ENCODE data around the gene C22orf15. TPM values are rescaled to one million over a fixed set of nuclear protein-coding genes. Genes with fewer than 3 reads are reported as not detected.

Gene C22orf15
- total RNA-seq, 4 donors from 2014 or later, result not detected

- TF ChIP-seq CTCF (IDR thresholded peaks at IDR 0.05), result no peak
- DNase-seq (ENCODE audit: low spot score) (no peak), ATAC-seq (ENCODE audit: low FRiP score) (no peak)
Observed at GRCh38 chr22:23812378-23812777, 49.6 kb downstream of the C22orf15 start.

Other genes with a start within 250 kb of the C22orf15 start
- gene IGLL1, start 182.7 kb upstream of the C22orf15 start, total RNA-seq, result not detected
- 1 to 10 TPM in 1 of 4 donors, under 1 TPM in 2, not detected in 1; 0.56 to 1.3 (median 0.72) TPM for gene DRICH1, start 130.7 kb upstream of the C22orf15 start, total RNA-seq
- gene RGL4, start 72.0 kb upstream of the C22orf15 start, total RNA-seq, result 1 to 10 TPM in 2 of 4 donors, under 1 TPM in 1, not detected in 1; 0.38 to 6.9 (median 1.3) TPM
- gene ZNF70, start 11.9 kb upstream of the C22orf15 start, total RNA-seq, result 1 to 10 TPM; 2.8 to 5.1 (median 4.0) TPM
- gene VPREB3, start 8.6 kb upstream of the C22orf15 start, total RNA-seq, result not detected
- 10 to 100 TPM; 19.9 to 61.2 (median 31.2) TPM for gene CHCHD10, start 5.0 kb downstream of the C22orf15 start, total RNA-seq
- 1 to 10 TPM in 2 of 4 donors, under 1 TPM in 1, not detected in 1; 0.79 to 3.1 (median 2.1) TPM for gene MMP11, start 9.9 kb downstream of the C22orf15 start, total RNA-seq
- gene SMARCB1, start 24.0 kb downstream of the C22orf15 start, total RNA-seq, result 10 to 100 TPM; 38.8 to 50.9 (median 47.6) TPM
- gene DERL3, start 76.0 kb downstream of the C22orf15 start, total RNA-seq, result 1 to 10 TPM in 2 of 4 donors, under 1 TPM in 2; 0.47 to 3.1 (median 1.5) TPM
- gene SLC2A11, start 94.9 kb downstream of the C22orf15 start, total RNA-seq, result 1 to 10 TPM; 3.1 to 9.2 (median 7.5) TPM
- 100 to 1,000 TPM; 136 to 255 (median 235) TPM for gene MIF, start 131.4 kb downstream of the C22orf15 start, total RNA-seq
- 1 to 10 TPM in 3 of 4 donors, under 1 TPM in 1; 0.95 to 7.7 (median 3.3) TPM for gene GSTT2B, start 198.2 kb downstream of the C22orf15 start, total RNA-seq
- gene DDTL, start 203.9 kb downstream of the C22orf15 start, total RNA-seq, result 1 to 10 TPM in 1 of 4 donors, under 1 TPM in 1, not detected in 2; 0.84 to 1.1 TPM
- 100 to 1,000 TPM; 107 to 168 (median 143) TPM for gene DDT, start 211.5 kb downstream of the C22orf15 start, total RNA-seq
- not detected for gene GSTT2, start 217.1 kb downstream of the C22orf15 start, total RNA-seq
- not detected for gene GSTT4, start 242.5 kb downstream of the C22orf15 start, total RNA-seq
- 10 to 100 TPM; 27.0 to 56.9 (median 29.2) TPM for gene CABIN1, start 248.3 kb downstream of the C22orf15 start, total RNA-seq